ENCODE measurements around the gene PROSER3.

Gene PROSER3

GRCh38 chr19:35785339-35785627, 27.3 kb downstream of the PROSER3 start:
- ATAC-seq, result no peak
- TF ChIP-seq ARNTL (CRISPR knock-in tag; IDR thresholded peaks at IDR 0.05; ENCODE audit: borderline replicate concordance, low read depth) (no peak), TOX (CRISPR knock-in tag; IDR thresholded peaks at IDR 0.05; ENCODE audit: borderline replicate concordance) (no peak), BACH2 (CRISPR knock-in tag; IDR thresholded peaks at IDR 0.05; ENCODE audit: borderline replicate concordance) (no peak), CSRNP3 (CRISPR knock-in tag; IDR thresholded peaks at IDR 0.05) (no peak), TCF4 (CRISPR knock-in tag; IDR thresholded peaks at IDR 0.05; ENCODE audit: borderline replicate concordance) (no peak), ZFP3 (CRISPR knock-in tag; IDR thresholded peaks at IDR 0.05) (no peak), OSR1 (CRISPR knock-in tag; IDR thresholded peaks at IDR 0.05) (no peak), POU6F1 (CRISPR knock-in tag; IDR thresholded peaks at IDR 0.05; ENCODE audit: borderline replicate concordance, low read depth) (no peak), TSHZ2 (CRISPR knock-in tag; IDR thresholded peaks at IDR 0.05) (no peak), GLIS3 (CRISPR knock-in tag; IDR thresholded peaks at IDR 0.05) (no peak), CSDC2 (CRISPR knock-in tag; IDR thresholded peaks at IDR 0.05) (no peak), ZNF70 (CRISPR knock-in tag; IDR thresholded peaks at IDR 0.05) (no peak), ZNF8 (CRISPR knock-in tag; IDR thresholded peaks at IDR 0.05) (no peak)

GRCh38 chr19:35786299-35787160, 28.6 kb downstream of the PROSER3 start:
- TF ChIP-seq CSDC2 (CRISPR knock-in tag; IDR thresholded peaks at IDR 0.05), result no peak
- TF ChIP-seq POU6F1 (CRISPR knock-in tag; IDR thresholded peaks at IDR 0.05; ENCODE audit: borderline replicate concordance, low read depth), result no peak
- TF ChIP-seq BACH2 (CRISPR knock-in tag; IDR thresholded peaks at IDR 0.05; ENCODE audit: borderline replicate concordance), result no peak
- TF ChIP-seq TOX (CRISPR knock-in tag; IDR thresholded peaks at IDR 0.05; ENCODE audit: borderline replicate concordance), result no peak
- TF ChIP-seq ZNF565 (CRISPR knock-in tag; conservative IDR thresholded peaks at IDR 0.05; ENCODE audit: low read depth), result no peak
- no peak for TF ChIP-seq ZC3H10 (CRISPR knock-in tag; IDR thresholded peaks at IDR 0.05)
- no peak for TF ChIP-seq GLIS3 (CRISPR knock-in tag; IDR thresholded peaks at IDR 0.05)
- TF ChIP-seq CSRNP3 (CRISPR knock-in tag; IDR thresholded peaks at IDR 0.05), result no peak
- no peak for ATAC-seq

GRCh38 chr19:35787227-35787799, 29.3 kb downstream of the PROSER3 start:
- ATAC-seq, result no peak

More at GRCh38 chr19:35787227-35787799, 29.3 kb downstream of the PROSER3 start:
- TF ChIP-seq BACH2 (CRISPR knock-in tag; IDR thresholded peaks at IDR 0.05; ENCODE audit: borderline replicate concordance), result no peak
- TF ChIP-seq TOX (CRISPR knock-in tag; IDR thresholded peaks at IDR 0.05; ENCODE audit: borderline replicate concordance), result no peak
- no peak for TF ChIP-seq ZFP3 (CRISPR knock-in tag; IDR thresholded peaks at IDR 0.05)
- no peak for TF ChIP-seq ZNF70 (CRISPR knock-in tag; IDR thresholded peaks at IDR 0.05)
- TF ChIP-seq ZC3H10 (CRISPR knock-in tag; IDR thresholded peaks at IDR 0.05), result no peak
- no peak for TF ChIP-seq PATZ1 (CRISPR knock-in tag; IDR thresholded peaks at IDR 0.05; ENCODE audit: borderline replicate concordance)
- TF ChIP-seq GLIS3 (CRISPR knock-in tag; IDR thresholded peaks at IDR 0.05), result no peak
- TF ChIP-seq CSRNP3 (CRISPR knock-in tag; IDR thresholded peaks at IDR 0.05), result no peak
- TF ChIP-seq ARNTL (CRISPR knock-in tag; IDR thresholded peaks at IDR 0.05; ENCODE audit: borderline replicate concordance, low read depth), result no peak

Measured in SK-N-SH treated with all-trans-retinoic acid at 6 μM for 48 hours (cell line).